NCI-H774 (cell line): ENCODE results near the gene LMO4.

Experiments used
- DNase-seq: peaks from one replicate; lab custom pipeline; 2025; lab: John Stamatoyannopoulos, UW

LMO4 gene

GRCh38 chr1:87358219-87358618, 29.5 kb downstream of the LMO4 start:
- no peak for DNase-seq

DNA sequence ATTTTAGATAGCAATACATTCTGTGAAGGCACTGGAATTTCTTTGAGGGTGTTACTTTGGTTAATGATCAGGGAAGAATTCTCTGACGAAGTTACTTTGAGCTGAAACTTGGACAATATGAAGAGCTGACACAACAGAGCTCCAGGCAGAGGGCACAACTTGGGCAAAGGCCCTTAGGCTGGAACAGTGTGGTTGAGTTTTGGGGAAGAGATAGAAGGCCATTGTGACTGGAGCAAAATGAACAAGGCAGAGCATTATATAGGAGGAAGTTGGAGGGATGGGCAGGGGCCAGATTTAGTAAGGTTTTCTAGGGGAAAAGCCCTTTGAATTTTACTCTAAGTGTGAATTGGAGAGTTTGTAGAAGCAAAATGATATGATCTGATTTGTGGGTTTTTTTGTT, 30.9 kb downstream of the LMO4 start:
- no peak for DNase-seq

DNA sequence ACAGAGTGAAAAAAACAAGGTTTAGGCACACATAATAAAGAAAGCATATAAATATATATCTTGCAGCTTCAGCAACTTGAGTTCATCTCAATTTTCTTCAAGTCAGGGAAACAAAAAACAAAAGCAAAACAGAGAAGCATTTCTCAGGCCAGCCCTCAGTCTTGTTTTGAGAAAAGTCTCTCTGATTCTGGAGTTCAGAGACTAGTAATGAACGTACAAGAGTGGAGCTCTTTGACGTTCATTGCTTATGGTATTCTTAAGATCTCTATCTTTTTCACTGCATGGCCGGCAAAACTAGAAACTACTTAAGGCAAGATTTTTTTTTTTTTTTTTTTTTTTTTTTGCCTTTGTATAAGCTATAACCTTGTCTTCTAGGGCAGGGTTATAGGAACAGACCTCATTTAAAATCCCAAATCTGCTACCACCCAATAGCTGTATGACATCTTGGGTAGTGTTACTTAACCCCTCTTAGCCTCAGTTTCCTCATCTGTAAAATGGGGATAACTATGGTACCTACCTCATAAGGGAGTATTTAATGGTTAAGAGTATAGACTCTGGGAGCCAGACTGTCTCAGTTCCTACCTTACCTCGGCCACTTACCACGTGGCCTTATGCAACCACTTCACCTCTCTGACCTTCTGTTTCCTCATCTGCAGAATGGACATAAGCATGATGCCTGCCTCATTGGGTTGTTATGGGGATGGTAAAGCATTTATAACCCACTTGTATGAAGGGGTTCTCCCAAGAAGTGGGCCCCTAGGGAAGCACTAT, 33.6 kb downstream of the LMO4 start:
- no peak for DNase-seq

- DNase-seq, result no peak
Measured at GRCh38 chr1:87362834-87363426, 34.2 kb downstream of the LMO4 start.

GRCh38 chr1:87367549-87367948, 38.9 kb downstream of the LMO4 start:
- no peak for DNase-seq

DNA sequence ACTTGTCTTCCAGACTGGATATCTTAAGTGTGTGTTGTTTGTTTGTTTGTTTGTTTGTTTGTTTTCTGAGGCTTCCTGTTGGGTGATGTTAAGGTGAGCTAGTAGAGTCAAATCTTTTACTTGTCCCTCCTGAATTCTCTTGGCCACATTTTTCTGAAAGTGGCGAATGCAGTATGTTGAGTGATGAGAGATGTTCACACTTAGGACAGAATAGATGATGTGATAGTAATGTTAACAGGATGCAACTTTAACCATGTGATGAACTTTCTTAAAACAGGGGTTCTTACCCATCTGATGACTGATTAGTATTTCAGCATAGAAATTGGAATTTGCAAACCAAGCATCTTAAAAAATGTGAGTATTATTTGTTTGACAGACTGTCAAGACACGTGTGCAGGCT, 40.2 kb downstream of the LMO4 start:
- no peak for DNase-seq

- no peak for DNase-seq
Measured at GRCh38 chr1:87369736-87370478, 41.2 kb downstream of the LMO4 start.

DNA sequence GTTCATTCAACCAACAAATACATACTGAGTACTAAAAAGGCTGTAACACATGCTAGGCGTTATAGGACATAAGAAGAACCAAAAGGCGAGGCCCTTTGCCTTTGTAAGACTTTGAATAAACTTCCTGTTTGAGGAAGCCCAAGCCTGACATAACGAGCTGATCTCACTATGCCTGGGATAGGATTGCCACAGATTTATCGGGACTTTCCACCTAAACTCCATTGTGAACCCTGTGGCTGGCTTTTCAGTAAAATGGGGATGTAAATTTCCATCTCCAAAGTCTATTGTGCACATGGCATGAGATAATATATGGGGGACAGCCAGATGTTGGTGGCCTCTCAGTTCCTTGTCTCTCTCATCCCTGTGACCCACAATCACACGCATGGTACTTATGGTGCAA, 41.9 kb downstream of the LMO4 start:
- no peak for DNase-seq

GRCh38 chr1:87379306-87379705, 50.6 kb downstream of the LMO4 start:
- no peak for DNase-seq

DNA sequence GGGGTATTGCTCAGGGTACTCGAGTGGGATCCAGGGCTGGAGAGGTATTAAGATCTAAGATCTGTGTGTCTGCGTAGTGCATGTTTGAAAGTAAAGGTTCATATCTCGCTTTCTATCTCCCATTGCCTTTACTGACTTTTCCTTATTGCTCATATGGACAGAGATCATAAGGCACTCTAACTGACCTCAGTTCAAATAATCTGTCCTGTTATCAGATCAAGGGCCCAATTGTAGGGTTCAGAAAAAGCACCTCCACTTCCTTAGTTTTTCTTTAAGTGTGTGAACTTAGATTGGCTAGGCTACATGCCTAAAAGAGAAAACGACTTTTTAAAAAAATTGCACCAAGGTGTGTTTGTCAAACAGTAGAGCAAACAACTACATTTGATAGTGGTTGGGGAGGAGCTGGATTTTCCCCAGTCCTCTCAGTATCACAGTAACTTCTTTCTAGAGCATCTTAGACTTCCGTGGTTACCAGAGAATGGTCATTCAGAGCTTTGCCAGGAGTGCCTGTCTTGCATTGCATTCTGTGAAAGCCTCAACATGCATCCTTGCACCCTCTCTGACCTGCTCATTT, 57.6 kb downstream of the LMO4 start:
- DNase-seq, result no peak

GRCh38 chr1:87388411-87388810, 59.7 kb downstream of the LMO4 start:
- no peak for DNase-seq

DNA sequence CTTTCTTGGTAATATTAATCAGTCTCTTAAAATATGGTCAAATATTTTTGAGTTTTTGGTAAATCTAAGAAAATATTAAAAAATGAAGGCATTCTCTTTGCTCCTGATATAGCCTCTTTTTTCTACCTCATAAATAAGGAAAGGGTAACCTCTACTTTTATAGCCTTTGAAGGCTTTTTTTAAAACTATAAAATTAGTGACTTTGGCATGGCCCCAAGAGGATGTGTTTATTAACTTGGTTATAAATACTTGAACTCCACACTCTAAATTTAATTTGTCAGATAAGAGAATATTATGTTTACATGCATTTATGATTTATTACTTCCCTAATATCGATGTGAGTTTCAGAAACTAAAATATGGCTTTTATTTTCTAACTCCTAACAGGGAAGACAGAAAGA, 60.3 kb downstream of the LMO4 start:
- DNase-seq, result no peak

DNA sequence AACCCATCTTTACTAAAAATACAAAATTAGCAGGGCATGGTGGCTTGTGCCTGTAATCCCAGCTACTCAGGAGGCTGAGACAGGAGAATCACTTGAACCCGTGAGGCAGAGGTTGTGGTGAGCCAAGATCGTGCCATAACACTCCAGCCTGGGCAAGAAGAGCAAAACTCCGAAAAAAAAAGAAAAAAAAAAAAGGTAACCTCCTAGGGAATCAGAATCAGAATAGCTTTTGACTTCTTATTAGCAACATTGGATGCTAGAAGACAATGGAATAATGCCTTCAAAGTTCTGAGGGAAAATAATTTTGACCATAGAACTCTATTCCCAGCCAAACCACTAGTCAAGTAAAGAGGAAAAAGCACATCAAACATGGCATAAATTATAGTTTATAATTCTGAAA, 60.9 kb downstream of the LMO4 start:
- no peak for DNase-seq

DNA sequence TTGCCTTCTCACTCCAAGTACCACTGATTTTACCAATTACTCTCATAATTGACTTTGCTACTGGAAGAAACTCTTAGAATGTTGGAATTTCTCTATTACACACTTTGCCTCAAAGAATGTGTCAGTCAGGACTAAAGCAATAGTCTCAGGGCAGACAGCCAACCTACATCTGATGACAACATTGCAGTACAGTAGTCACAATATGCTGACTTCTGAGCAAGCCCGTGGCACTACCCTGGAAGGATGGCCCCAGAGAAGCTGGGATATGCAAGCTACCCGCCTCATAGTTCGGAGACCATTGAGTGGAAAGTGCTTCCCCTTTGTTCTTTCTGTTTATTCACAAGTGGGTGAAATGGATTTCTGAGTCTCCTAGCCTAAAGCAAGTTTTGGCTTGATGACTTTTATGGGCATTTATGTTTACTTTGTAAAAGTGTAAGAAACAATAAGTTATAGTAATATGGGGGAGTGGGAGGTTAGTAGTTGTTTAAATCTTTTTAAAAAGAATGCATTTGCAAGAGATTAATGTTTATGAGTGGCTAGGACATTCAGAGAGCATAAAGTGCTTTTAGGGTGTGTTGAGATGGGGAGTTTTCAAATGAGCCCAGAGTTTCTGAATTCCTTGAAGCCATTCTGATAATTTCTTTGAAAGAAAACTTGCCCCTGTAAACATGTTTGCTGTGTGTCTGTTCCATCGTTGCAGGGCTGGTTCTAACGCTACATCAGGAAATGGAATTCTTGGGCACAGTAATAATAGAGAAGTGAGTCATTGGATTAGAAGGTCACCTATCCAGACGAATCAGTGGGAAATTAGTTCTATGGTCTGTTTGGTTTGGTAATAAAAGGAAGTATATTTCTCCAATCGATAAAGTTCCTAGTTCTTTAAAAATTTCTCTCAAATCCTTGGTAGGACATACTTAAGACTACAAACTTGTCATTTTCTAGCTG, 63.8 kb downstream of the LMO4 start:
- no peak for DNase-seq

DNA sequence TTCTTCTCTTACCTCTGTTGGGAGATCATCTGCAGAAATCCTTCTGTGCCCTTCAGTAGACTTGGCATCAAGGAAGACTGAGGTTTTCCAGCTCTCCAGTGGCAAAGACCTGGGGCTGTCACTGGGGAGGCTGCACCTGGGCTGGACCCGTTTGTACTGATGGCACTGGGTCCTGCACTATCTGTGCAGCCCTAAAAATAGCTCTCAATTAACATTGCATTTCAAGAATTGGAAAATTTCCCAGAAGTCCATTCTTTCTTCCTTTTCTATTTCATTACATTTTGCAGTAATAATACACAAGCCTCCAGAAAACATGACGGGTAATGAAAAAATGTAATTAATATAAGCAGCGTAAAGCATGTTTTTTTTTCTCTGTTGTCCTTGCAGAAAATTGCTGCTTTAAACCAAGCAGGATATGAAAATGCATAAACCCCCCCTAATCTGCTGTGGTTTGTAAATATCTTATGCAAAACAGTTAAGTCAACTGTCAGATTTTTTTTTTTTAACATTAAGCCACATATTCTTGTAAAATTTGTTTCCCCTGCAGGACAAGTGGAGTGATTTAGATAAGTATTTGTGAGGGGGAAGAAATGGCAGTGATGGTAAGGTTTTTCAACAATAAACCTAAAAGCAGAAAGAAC, 64.9 kb downstream of the LMO4 start:
- DNase-seq, result no peak

DNA sequence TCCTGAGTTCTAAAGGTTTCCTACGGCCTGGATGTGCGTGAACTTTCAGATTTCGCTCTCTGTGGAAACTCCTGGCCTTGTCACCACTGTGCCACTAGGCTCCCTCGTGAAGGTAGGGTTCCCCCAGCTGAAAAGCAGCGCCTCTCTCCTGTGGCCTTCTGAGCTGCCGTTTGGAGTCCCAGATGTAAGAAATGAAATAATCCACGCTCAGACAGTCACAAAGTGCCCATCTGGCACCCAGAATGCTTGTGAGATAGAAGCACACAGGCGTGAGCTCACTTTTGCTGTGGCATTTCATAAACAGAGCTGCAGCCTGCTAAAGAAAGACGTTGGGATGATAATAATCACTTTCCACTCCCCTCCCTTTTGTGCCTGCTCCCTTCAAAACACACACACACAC, 65.8 kb downstream of the LMO4 start:
- DNase-seq, result no peak

- no peak for DNase-seq
Measured at GRCh38 chr1:87394982-87395381, 66.3 kb downstream of the LMO4 start.
